Brain pericyte (primary cell): Measurements from ENCODE around the gene TMEM62.
A peak's percentile ranks its signal among the peaks of the same experiment; 100 is the strongest.

Experiments
- DNase-seq: peaks from one replicate; pipeline ENCODE4 v3.0.0-alpha.2; 2012; ENCODE audit warnings: low read depth, low spot score

The TMEM62 gene

DNA sequence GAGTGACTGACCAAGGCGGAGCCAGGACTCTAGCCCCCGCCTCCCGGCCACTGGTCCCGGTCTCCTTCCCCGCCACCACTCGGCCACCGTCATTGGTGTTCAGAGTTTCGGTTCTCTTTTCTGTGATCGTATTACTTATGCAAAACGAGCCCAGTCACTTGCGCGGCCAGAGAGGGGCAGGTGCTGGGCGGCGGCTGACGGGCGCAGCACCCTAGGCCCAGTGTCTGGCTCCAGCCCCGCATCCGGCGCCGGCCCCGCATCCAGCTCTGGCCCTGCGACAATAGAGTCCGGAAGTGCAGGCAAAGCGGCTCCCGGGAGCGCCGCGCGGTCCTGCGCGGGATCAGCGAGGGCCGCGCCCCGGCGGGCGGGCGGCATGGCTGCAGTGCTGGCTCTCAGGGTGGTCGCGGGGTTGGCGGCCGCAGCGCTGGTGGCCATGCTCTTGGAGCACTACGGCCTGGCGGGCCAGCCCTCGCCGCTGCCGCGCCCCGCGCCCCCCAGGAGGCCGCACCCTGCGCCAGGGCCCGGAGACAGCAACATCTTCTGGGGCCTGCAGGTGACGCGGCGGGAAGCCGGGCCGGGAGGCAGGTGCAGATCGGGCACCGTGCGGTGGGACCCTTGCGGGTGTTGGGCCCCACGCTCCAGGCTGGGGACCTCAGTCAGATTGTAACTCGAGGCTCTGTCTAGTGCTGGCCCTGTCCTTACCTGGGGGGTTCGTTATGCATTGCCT lies at the start of gene TMEM62:
Gene TMEM62, plus strand, starts transcription at position 157 of the 727 bp plus-strand sequence. Its CDS starts 217 bp downstream, at position 374.
- DNase-seq = no peak

DNA sequence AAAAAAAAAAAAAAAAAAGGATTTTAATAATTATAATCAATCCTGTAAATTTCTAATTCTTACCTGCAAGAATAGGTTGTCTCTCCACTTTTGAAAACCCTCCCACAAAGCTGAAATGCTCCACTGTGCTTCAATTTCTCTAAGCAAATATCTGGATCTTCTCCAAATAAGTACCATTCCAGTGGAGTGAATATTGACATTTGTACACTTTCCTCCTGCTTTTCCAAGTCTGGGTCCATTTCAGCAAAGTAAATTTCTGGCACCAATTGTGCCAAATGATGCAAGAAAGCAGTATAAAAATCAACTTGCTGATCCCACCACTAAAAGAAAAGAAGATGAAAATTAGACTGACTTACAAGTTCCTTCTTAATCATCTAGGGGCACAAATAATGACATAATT lies 47.5 kb upstream of the TMEM62 start:
- DNase-seq = no peak

DNA sequence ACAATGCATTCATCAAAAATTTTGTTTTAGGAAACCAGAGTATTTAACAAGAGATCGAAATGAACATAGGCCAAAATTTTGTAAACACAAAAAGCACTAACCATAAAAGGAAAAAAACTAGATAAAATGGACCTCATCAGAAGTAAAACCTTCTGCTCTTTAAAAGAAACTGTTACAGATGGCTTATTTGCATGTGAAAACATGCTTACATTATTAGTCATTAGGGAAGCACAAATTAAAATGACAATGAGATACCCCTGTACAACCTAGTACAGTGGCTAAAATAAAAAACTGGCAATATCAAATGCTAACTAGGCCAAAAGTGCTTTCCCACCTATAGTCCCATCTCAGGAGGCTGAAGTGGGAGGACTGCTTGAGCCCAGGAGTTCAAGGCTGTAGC lies 46.8 kb upstream of the TMEM62 start:
- DNase-seq = no peak

DNA sequence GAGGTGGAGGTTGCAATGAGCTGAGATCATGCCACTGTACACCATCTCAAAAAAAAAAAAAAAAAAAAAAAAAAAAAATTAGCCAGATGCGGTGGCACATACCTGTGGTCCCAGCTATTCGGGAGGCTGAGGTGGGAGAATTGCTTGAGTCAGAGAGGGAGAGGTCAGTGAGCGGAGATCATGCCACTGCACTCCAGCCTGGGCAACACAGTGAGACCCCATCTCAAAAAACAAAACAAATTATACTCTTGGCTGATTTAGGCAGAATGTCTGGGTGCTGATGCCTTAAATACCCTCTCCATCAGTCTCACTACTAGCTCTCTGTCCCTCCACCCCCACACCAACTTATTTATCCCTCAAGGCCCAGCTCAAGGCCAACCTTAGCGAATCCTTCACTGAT lies 41.5 kb upstream of the TMEM62 start:
- no peak for DNase-seq

DNA sequence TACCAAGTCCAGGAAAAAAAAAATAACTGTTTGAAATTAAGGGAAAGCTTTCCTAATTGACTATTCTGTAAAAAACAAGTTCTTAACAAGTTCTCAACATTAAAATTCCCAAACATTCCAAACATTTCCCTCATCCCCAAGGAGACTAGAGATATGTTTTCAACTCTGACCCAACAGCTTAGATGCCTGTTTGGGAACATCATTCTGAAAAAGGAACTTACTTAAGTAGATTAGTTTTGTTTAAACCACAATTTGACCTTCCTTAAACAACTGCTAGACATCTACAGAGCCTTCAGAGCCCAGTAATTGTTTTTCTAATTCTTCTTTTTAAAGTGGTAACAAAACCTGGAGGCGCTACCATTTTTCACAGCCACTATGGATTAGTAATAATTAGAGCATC lies 40.4 kb upstream of the TMEM62 start:
- no peak for DNase-seq

DNA sequence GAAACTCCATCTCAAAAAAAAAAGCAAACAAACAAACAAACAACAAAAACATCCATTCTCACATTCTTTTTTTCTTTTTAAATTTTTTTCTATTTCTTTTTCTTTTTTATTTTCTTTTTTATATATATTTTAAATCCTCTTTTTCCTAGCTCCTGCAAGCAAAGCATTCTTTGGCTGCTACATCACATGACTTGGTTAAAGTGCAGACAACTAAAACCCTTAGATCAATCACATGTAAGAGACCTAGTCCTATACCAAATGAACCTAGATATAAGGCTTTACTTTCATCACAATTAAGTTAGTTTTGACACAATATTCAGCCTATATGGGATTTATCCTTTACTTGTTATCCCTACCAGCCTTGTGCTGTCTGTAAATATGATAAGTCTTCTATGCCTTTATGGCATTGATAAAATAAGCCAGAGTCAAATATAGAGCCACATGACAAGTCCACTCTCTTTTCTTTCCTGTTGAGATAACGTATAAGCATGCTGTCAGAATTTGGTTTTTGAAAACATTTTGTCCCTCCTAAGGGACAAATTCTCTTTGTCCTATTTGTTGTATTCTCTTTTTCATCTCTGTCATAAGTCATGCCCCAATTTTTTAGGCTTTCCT lies 38.9 kb upstream of the TMEM62 start:
- no peak for DNase-seq

DNA sequence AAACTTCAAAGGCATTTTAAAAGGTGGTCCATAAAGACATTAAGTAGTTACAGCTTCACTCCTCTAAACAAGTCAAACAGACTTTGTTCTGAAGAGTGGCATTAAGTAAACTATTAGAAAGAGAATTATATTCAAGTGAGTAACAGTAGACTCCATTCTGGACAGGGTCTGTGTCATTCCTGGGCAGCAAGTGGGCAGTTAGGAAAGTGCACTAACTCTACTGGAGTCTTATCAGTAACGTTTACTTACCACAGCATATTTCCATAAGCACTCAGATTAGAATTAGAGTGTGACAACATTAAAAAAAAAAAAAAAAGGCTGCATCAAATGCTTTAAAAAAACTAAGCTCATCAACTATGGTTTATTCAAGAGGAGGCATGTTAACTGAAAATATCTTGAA lies 38.1 kb upstream of the TMEM62 start:
- DNase-seq = no peak

DNA sequence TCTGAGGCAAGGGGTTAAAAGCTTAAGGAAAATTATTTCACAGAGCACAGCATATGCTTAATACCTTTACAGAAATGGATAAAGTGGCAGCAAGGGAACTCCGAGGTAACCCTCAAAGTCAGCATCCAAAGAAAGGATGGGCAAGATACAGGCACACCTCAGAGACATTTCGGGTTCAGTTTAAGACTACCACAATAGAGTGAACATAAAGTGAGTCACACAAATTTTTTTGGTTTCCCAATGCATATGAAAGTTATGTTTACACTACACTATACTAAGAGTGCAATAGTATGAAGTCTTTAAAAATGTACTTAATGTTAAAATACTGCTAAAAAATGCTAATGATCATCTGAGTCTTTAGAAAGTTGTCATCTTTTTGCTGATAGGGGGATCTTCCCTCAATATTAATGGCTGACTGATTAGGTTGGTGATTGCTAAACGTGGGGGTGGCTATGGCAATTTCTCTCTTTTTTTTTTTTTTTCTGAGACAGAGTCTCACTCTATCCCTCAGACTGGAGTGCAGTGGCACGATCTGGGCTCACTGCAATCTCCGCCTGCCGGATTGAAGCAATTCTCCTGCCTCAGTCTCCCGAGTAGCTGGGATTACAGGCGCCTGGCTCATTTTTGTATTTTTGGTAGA lies 37.6 kb upstream of the TMEM62 start:
- no peak for DNase-seq

DNA sequence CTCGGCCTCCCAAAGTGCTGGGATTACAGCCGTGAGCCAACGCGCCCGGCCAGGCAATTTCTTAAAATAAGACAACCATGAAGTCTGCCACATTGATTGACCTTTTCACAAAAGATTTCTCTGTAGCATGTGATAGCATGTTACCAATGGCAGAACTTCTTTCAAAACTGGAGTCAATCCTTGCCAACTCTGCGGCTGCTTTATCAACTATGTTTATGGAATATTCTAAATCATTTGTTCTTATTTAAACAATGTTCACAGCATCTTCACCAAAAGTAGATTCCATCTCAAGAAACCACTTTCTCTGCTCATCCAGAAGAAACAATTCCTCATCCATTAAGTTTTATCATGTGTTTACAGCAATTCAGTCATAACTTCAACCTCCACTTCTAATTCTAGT lies 37.0 kb upstream of the TMEM62 start:
- DNase-seq = no peak

DNA sequence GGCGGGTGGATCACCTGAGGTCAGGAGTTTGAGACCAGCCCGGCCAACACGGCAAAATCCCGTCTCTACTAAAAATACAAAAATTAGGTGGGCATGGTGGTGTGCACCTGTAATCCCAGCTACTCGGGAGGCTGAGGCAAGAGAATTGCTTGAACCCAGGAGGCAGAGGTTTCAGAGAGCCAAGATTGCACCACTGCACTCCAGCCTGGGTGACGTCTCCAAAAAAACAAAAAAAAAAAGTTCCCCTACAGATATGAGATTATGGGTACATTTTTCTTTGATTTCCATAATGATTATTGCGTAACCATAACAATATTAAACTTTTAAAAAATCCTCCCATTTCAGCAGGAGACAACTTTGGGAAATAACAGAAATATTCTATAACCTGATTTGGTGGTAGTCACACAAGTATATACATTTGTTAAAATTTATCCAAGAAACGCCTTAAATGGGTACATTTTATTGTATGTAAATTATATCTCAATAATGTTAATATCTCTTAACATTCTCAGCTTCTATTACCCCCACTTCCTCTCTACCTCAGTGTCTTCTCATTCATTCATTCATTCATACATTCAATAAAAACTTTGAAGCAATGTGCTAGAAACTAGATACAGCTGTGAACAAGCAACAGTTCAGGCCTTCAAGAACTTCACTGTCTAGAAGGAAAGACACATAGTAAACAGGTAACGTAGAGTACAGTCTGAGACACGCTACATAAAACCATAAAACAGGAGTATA lies 34.1 kb upstream of the TMEM62 start:
- no peak for DNase-seq

DNA sequence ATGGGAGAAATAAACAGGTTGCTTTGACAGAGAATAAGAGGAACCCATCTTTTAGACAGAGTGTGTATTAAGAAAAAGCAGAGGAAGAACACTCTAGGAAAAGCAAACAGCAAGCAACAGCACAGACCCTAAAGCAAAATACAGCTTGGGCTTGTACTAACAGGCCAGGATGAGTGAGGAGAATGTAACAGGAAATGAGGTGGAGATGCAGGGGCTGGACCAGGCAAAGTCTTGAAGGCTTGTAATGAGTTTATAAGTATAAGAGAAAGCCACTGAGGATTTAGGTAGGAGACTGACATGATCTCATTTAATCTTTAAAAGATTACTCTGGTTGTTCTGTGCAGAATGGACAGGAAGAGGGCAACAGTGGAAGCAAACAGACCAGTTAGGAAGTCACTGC lies 32.4 kb upstream of the TMEM62 start:
- DNase-seq = no peak

DNA sequence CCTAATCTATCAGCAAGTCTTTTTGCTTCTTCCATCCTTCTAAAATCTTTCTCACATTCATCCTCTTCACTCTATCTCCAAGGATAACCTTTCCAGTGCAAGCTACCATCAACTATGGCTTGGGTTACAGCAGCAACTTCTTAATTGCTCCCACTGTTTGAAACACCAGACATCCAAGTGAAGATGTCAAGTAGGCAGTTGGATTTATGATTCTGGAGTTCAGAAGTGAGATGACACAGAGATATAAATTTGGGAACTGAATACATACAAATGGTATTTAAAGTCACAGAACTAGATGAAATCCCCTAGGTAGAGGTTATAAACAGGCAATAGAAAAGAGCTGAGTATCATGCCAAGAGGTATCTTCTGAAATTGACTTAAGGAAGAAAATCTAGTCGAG lies 31.2 kb upstream of the TMEM62 start:
- DNase-seq = no peak

DNA sequence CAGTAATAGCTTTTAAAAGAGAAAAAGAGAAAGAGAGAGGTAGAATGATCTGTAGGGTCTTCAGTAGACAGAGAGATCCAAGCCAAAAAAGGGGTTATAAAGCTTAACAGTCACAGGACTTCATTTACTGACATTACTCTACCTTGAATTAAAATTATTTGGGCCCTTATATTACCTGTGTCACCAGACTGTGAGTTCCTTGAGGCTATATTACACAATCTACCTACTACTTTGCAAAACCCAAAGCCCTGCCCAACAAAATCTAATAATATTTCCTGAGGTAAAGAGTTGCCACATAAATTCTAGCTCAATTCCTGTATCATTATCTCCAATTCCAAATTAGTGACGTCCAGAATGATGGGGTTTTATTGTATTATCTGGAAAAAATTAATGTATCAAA lies 29.5 kb upstream of the TMEM62 start:
- no peak for DNase-seq

DNA sequence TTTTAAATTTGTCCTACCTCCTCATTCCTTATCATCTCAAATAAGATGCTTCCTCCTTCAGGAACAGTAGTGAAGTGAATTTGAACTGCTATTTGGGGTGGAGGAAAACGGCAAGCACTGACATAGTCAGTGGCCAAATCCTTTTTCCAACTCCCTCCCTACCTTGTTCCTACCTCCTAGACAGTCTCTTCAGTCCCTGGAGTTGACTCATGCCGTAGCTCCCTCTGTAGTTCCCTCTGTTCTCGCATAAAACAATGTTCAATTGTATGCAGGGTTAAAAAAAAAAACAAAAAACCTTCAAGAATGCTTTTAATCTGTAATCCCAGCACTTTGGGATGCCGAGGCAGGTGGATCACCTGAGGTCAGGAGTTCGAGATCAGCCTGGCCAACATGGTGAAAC lies 29.0 kb upstream of the TMEM62 start:
- DNase-seq = no peak

DNA sequence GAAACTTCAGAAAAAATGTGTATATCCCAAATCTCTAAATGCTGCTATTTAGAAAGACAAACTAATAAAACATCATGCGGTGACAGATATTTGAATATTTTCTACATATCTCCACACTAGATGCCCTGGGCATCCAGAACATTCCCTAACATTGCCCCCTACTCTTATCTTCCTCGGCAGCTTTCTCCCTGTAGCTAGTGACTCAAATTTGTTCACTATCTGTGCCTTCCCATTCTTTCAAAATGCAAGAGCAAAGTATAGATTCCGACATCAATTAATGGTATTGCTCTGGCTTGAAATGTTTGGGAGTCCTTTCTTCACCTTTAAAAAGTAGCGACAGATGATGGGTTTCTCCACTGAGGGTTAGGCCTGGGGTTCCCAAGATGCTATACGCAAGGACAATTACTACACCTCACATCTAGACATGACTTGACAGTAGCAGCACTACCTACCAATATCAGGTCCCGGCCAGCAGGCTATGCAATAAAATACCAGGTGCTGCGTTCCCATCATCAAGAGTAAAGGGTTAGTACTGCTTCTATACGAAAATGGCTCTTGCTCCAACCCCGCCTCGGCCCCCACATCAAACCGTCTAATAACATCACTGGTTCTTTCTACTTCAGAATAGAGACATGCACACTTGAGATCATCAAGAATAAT lies 28.2 kb upstream of the TMEM62 start:
- DNase-seq = no peak

DNA sequence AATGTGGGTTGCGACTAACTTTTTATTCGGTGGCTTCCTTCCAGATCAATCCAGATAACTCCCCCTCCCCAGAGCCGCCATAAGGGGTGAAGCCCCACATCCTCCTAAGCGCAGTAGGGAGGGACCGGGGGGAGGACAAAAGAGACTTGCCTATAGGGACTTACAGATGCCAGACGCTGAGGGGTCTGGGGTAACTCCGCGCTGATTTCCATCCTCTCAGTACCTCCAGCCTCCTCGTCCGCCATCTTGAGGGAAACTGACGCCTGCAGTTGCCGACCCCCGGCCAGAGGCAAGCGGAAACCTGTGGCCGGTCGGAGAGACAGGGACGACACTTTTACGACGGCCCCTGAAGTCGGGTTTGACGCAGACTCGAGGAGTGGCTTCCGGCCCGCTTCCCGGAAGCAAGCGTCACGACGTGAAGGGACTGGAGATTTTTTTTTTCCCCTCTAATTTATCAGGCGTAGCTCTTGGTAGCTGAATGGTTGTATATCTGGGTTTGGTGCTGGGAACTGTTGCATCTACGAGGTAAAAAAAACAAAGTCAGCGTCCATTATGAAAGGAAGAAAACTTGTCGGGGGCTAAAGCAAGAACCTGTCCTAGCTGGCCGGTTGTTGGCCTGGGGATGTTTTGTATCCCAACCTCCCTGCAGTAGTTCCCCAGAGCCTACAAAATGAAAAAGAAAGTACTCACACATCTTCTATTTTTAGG lies 27.5 kb upstream of the TMEM62 start, which contains the start of gene UBR1:
Gene UBR1, minus strand, starts transcription at position 261 of the 708 bp plus-strand sequence. Its CDS starts 16 bp downstream, at position 245.
- DNase-seq = peak; percentile 60

DNA sequence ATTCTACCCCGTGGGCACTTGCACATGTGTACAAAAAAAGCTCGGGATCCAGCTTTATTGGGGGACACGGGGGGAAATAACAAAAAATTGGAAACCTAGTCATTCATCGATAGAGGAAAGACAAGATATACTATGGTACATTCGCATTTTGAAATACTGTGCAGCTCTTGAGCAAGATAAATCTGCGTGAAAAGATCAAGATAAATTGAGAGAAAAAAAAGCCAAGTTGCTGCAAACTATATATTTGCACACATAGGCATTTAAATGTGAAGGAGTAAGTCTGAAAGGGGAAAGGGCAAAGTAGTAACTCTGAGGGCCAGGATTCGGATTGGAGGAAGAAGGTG lies 26.9 kb upstream of the TMEM62 start:
- DNase-seq = no peak

DNA sequence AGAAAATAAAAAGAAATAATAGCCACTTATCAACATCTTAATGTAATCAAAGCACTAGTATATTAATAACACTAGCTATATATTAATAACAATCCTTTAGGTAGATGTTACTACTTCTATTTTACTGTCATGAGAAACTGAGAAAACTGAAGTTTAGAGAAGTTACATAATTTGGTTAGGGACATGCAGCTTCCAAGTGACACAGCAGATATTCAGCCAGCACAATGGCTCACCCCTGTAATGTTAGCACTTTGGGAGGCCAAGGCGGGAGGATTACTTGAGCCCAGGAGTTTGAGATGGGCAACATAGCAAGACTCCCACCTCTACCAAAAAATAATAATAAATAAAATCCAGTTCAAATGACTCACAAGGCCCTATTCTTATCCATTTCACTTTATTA lies 25.6 kb upstream of the TMEM62 start:
- DNase-seq = no peak

DNA sequence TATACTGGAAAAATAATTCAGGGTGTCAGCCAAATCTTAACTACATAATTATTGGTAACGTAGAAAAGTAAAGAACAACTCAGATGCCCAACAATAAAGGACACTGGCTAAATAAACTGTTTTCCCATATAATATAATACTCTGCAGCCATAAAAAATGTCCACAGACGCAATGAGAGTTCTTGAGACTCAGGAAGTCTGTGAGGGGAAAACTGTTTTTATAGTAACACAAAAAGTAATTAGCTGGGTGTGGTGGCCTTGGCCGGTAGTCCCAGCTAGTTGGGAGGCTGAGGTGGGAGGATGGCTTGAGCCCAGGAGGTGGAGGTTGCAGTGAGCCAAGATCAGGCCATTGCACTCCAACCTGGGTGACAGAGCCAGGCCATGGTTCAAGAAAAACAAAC lies 22.0 kb upstream of the TMEM62 start:
- DNase-seq = no peak

DNA sequence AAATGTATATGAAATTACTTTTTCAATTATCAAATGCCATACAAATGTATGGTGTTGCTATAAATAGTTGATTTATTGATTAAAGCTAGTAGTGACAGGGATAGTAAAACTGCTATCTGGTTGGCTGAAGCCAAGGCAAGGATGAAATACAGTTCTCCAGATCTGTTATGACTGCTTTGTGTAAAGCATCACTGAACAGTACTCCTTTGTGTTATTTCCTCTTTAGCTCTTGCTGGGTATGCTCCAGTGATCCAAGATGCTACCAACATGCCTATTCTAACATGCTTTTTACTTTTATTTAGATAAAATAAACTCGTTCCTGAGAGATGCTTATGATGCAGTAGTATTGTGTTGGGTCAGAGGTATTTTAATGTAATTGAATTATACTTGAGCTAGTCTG lies 15.1 kb upstream of the TMEM62 start:
- no peak for DNase-seq

DNA sequence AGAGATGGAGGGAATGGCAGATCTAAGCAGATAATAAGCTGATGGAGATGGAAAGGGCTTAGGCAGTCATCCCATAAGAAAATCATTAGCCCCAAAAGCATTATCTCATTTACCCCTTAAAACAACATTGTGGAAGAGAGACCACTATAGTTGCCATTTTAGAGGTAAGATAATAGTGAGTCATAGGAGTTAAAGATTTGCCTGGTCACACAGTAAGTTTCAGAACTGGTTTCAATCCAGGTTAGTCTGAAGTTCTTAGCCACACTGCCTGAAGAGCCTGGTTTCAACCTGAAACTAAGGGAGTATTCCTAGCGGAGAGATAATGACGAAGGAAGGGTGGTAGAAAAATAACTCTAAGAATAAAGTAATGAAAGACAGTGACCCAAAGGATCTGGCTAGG lies 14.6 kb upstream of the TMEM62 start:
- no peak for DNase-seq
